Neural cell (in vitro differentiated cells): ENCODE data around the gene RGS3. TPM values are rescaled to one million over a fixed set of nuclear protein-coding genes. Genes with fewer than 3 reads are reported as not detected.

Experiments used
- H2AFZ ChIP-seq: fragments of 200-600, 300-800 bp; sonication (generic), shearing (Covaris generic); 2 replicates; pipeline ENCODE4 v1.6.0; 2014; ENCODE audit warnings: low read depth, mild to moderate bottlenecking, antibody characterized with exemption, low read length, moderate library complexity
- H3F3A ChIP-seq: fragments of 200-600 bp; shearing (Covaris generic); 2 replicates; pipeline ENCODE4 v1.6.1; 2016; ENCODE audit warnings: mild to moderate bottlenecking, moderate library complexity, mixed read lengths, antibody characterized with exemption, low read length; ENCODE audit not compliant: insufficient read depth, poor library complexity, severe bottlenecking
- H3K27ac ChIP-seq: fragments of 200-600, 300-800 bp; sonication (generic), shearing (Covaris generic); 2 replicates; pipeline ENCODE4 v1.5.1; 2014; ENCODE audit warnings: mild to moderate bottlenecking, low read length, moderate library complexity
- H3K27me3 ChIP-seq: fragments of 300-800, 200-600 bp; sonication (generic), shearing (Covaris generic); 2 replicates; pipeline ENCODE4 v1.6.0; 2014; ENCODE audit warnings: mild to moderate bottlenecking, low read depth, low read length, moderate library complexity; ENCODE audit not compliant: insufficient read depth
- H3K36me3 ChIP-seq: fragments of 300-800, 200-600 bp; sonication (generic), shearing (Covaris generic); 2 replicates; pipeline ENCODE4 v1.5.1; 2014; ENCODE audit warnings: mild to moderate bottlenecking, antibody characterized with exemption, low read length, moderate library complexity; ENCODE audit not compliant: insufficient read depth
- H3K4me2 ChIP-seq: fragments of 300-800, 200-600 bp; sonication (generic), shearing (Covaris generic); 2 replicates; pipeline ENCODE4 v1.6.0; 2014; ENCODE audit warnings: mild to moderate bottlenecking, low read length
- H3K4me3 ChIP-seq: fragments of 300-800, 200-600 bp; sonication (generic), shearing (Covaris generic); 2 replicates; pipeline ENCODE4 v1.5.1; 2014; ENCODE audit warnings: mild to moderate bottlenecking, low read length, moderate library complexity
- H3K79me2 ChIP-seq: fragments of 200-600 bp; shearing (Covaris generic); replicated peaks from 2 replicates; pipeline ENCODE4 v1.6.0; 2014; ENCODE audit warnings: mild to moderate bottlenecking, low read length, moderate library complexity; ENCODE audit not compliant: insufficient read depth
- H3K9ac ChIP-seq: fragments of 300-800, 200-600 bp; sonication (generic), shearing (Covaris generic); 2 replicates; pipeline ENCODE4 v1.6.1; 2016; ENCODE audit warnings: mild to moderate bottlenecking, low read length, mixed read lengths
- H3K9me2 ChIP-seq: fragments of 200-600 bp; shearing (Covaris generic); 2 replicates; pipeline ENCODE4 v1.6.1; 2016; ENCODE audit warnings: mild to moderate bottlenecking, low read length, mixed read lengths; ENCODE audit not compliant: insufficient read depth
- H3K9me3 ChIP-seq: fragments of 200-600, 300-800 bp; sonication (generic), shearing (Covaris generic); 2 replicates; pipeline ENCODE4 v1.6.1; 2016; ENCODE audit warnings: mild to moderate bottlenecking, mixed run types, low read length, moderate library complexity, mixed read lengths
- H4K20me1 ChIP-seq: fragments of 200-600 bp; shearing (Covaris generic); 2 replicates; pipeline ENCODE4 v1.6.1; 2016; ENCODE audit warnings: mild to moderate bottlenecking, mixed run types; ENCODE audit not compliant: insufficient read depth
- EP300 ChIP-seq: fragments of 450-650 bp; conservative IDR thresholded peaks from 2 replicates; pipeline ENCODE4 v1.6.1; 2014; ENCODE audit warnings: antibody characterized with exemption, mild to moderate bottlenecking, moderate library complexity; ENCODE audit not compliant: poor library complexity, severe bottlenecking
- EZH2 ChIP-seq: fragments of 200-600, 300-800 bp; shearing (Covaris generic), sonication (generic); IDR thresholded peaks from 2 replicates; pipeline ENCODE4 v1.6.1; 2014; ENCODE audit warnings: antibody characterized with exemption, low read length, borderline replicate concordance, mild to moderate bottlenecking; ENCODE audit not compliant: insufficient read depth, poor library complexity, severe bottlenecking
- MXI1 ChIP-seq: fragments of 450-650 bp; conservative IDR thresholded peaks from 2 replicates; pipeline ENCODE4 v1.6.1; 2014; ENCODE audit warnings: antibody characterized with exemption, mild to moderate bottlenecking; ENCODE audit not compliant: poor library complexity, severe bottlenecking
- POLR2AphosphoS5 ChIP-seq: IDR thresholded peaks from 2 replicates; pipeline ENCODE4 v1.6.1; 2012
- RAD21 ChIP-seq: fragments of 450-650 bp; conservative IDR thresholded peaks from 2 replicates; pipeline ENCODE4 v1.6.1; 2014; ENCODE audit warnings: antibody characterized with exemption, mild to moderate bottlenecking, moderate library complexity
- SMC3 ChIP-seq: fragments of 450-650 bp; conservative IDR thresholded peaks from 2 replicates; pipeline ENCODE4 v1.6.1; 2014; ENCODE audit warnings: antibody characterized with exemption, mild to moderate bottlenecking, moderate library complexity; ENCODE audit not compliant: poor library complexity
- TAF1 ChIP-seq: IDR thresholded peaks from 2 replicates; pipeline ENCODE4 v1.6.1; 2012; ENCODE audit warnings: low read depth
- polyA plus RNA-seq: library from polyadenylated mRNA; depleted of rRNA; stranded (reverse); fragments of >200 nt; gene quantifications from 2 replicates; pipeline ENCODE4 v1.2.3, GENCODE V29; 2014
- TF ChIP-seq, protein P1 (sequence below): fragments of 450-650 bp; IDR thresholded peaks from 2 replicates; pipeline ENCODE4 v1.5.1; 2014; ENCODE audit warnings: antibody characterized with exemption, mild to moderate bottlenecking, moderate library complexity; ENCODE audit not compliant: poor library complexity, severe bottlenecking
- TF ChIP-seq, protein P2 (sequence below): IDR thresholded peaks from 2 replicates; pipeline ENCODE4 v1.6.1; 2012; ENCODE audit warnings: borderline replicate concordance

The RGS3 gene
- polyA plus RNA-seq, 1 donor from 2014 or later, result 25.3 TPM

DNA sequence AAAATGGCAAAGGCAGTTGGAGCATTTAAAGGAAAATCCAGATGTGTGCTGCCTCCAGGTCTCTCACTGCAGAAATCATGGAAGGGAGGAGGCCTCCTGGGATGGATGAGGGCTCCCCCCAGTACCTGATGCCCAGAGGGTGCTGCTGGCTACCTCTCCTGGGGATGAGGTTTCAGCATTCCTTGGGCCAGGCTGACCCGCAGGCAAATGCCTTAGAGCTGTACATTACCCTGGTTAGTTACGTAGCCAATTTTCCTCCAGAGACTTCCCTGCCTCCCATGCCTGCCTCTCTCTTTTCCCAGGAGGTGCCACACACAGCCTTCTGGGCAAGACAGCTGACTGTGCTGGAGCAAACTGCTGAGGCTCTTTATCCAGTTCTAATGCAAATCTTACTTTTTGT, 65.3 kb downstream of the RGS3 start:
- Histone ChIP-seq H3F3A (no peaks in the 10 kb centered on the region), H3K4me2 (no peak overlapping the region), H3K9me3 (no peaks in the 10 kb centered on the region), H3K79me2 (no peaks in the 10 kb centered on the region), H3K9me2 (no peaks in the 10 kb centered on the region), H3K36me3 (no peaks in the 10 kb centered on the region), H3K27ac (no peak overlapping the region), H3K9ac (no peak overlapping the region), H3K27me3 (no peaks in the 10 kb centered on the region), H2AFZ (no peak overlapping the region), H4K20me1 (no peaks in the 10 kb centered on the region), H3K4me3 (no peak overlapping the region)
- TF ChIP-seq MXI1, result no peak
- TF ChIP-seq EP300, result no peak
- no peak for TF ChIP-seq POLR2AphosphoS5
- TF ChIP-seq, protein P1, sequence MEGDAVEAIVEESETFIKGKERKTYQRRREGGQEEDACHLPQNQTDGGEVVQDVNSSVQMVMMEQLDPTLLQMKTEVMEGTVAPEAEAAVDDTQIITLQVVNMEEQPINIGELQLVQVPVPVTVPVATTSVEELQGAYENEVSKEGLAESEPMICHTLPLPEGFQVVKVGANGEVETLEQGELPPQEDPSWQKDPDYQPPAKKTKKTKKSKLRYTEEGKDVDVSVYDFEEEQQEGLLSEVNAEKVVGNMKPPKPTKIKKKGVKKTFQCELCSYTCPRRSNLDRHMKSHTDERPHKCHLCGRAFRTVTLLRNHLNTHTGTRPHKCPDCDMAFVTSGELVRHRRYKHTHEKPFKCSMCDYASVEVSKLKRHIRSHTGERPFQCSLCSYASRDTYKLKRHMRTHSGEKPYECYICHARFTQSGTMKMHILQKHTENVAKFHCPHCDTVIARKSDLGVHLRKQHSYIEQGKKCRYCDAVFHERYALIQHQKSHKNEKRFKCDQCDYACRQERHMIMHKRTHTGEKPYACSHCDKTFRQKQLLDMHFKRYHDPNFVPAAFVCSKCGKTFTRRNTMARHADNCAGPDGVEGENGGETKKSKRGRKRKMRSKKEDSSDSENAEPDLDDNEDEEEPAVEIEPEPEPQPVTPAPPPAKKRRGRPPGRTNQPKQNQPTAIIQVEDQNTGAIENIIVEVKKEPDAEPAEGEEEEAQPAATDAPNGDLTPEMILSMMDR, result no peak

DNA sequence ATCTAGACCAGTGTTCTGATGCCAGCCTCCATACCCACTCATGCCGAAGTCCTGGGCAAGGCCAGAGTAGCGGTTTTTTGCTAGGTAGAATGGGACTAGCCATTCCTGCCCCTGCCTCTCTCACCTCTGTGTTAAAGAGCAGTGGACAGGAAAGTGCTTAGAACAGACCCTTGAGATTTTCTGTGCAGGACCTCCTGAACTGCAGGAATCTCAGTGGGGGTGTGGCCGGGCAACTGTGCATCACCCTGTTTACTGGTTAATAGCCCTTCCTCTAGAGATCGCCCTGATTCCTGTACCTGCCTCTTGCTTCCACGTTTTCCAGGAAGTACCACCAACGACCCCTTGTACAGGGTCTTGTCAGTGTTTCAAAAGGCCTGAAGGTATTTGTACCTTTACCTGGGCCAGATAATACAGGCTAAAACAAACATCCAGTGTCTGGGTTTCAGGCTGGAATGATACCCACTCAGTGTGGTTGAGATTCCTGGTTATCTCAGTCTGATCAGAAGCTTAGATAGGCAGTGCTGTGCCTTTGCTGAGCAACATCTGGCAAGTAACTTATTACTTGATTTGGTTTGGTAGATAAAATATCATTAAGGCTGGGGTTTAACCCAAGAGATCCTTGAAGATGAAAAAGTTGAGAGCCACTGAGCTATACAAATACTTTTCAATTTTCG, 65.9 kb downstream of the RGS3 start:
- Histone ChIP-seq H3K4me3 (no peak overlapping the region), H3K9me3 (no peaks in the 10 kb centered on the region), H3K9ac (no peak overlapping the region), H3K27me3 (no peaks in the 10 kb centered on the region), H2AFZ (no peak overlapping the region), H3K27ac (no peak overlapping the region), H3K36me3 (no peaks in the 10 kb centered on the region), H3K9me2 (no peaks in the 10 kb centered on the region), H4K20me1 (no peaks in the 10 kb centered on the region), H3F3A (no peaks in the 10 kb centered on the region), H3K79me2 (no peaks in the 10 kb centered on the region), H3K4me2 (no peak overlapping the region)
- TF ChIP-seq, protein P1, result no peak
- TF ChIP-seq MXI1 (no peak), POLR2AphosphoS5 (no peak)

DNA sequence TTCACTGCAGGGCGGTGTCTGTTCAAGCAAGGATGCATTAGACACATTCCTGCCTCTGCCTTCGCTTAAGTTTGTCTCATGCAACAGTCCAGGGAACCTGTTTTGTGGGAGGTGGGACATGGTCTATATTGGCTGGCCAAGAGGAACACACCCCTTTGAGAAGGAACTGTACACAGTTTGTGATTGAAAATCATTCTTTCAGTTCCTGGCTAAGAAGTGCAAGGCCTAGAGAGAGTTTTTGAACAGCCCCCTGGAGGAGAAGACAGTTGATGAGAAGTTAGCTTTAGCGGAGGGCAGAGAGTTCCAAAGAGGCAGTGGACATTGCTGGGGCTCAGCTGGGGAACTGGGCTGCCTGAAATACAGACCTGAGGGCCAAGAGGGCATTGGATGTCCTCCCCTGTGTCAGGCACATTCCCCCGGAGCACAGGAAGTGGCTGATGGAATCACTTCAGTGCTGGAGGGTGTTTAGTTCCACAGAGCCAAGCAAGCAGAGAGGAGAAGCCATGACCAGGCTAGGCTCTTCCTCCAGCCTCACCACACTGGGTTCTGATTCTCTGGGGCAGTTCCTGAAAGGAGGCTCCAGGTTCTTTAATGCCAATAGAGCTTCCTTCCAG, 66.6 kb downstream of the RGS3 start:
- no peak overlapping the region for H3K4me2 ChIP-seq
- no peaks in the 10 kb centered on the region for H3K9me3 ChIP-seq
- no peaks in the 10 kb centered on the region for H3F3A ChIP-seq
- H3K27me3 ChIP-seq, result no peaks in the 10 kb centered on the region
- H2AFZ ChIP-seq, result no peak overlapping the region
- no peaks in the 10 kb centered on the region for H3K9me2 ChIP-seq
- no peaks in the 10 kb centered on the region for H4K20me1 ChIP-seq
- H3K4me3 ChIP-seq, result no peak overlapping the region
- TF ChIP-seq RAD21, result no peak
- no peak for TF ChIP-seq SMC3
- TF ChIP-seq TAF1, result no peak
- no peak for TF ChIP-seq EP300
- TF ChIP-seq, protein P2, sequence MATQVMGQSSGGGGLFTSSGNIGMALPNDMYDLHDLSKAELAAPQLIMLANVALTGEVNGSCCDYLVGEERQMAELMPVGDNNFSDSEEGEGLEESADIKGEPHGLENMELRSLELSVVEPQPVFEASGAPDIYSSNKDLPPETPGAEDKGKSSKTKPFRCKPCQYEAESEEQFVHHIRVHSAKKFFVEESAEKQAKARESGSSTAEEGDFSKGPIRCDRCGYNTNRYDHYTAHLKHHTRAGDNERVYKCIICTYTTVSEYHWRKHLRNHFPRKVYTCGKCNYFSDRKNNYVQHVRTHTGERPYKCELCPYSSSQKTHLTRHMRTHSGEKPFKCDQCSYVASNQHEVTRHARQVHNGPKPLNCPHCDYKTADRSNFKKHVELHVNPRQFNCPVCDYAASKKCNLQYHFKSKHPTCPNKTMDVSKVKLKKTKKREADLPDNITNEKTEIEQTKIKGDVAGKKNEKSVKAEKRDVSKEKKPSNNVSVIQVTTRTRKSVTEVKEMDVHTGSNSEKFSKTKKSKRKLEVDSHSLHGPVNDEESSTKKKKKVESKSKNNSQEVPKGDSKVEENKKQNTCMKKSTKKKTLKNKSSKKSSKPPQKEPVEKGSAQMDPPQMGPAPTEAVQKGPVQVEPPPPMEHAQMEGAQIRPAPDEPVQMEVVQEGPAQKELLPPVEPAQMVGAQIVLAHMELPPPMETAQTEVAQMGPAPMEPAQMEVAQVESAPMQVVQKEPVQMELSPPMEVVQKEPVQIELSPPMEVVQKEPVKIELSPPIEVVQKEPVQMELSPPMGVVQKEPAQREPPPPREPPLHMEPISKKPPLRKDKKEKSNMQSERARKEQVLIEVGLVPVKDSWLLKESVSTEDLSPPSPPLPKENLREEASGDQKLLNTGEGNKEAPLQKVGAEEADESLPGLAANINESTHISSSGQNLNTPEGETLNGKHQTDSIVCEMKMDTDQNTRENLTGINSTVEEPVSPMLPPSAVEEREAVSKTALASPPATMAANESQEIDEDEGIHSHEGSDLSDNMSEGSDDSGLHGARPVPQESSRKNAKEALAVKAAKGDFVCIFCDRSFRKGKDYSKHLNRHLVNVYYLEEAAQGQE, result no peak
- TF ChIP-seq MXI1, result no peak
- no peak for TF ChIP-seq POLR2AphosphoS5
- TF ChIP-seq EZH2, result no peak
- TF ChIP-seq, protein P1, result no peak
- no peaks in the 10 kb centered on the region for H3K36me3 ChIP-seq
- no peak overlapping the region for H3K27ac ChIP-seq
- H3K9ac ChIP-seq, result no peak overlapping the region
- H3K79me2 ChIP-seq, result no peaks in the 10 kb centered on the region
